HG03060 (cell line): ENCODE measurements around the gene LONP1.
"Not testable (repeated sequence)": the region's sequence is repeated elsewhere in the genome, so short reads cannot be mapped to it uniquely, and the experiment has no call there.

ENCODE experiments used
- ATAC-seq: cut with Tn5 transposase; IDR thresholded peaks from one replicate; pipeline ENCODE4 v1.9.1; 2021; ENCODE audit warnings: low read depth, moderate number of reproducible peaks; ENCODE audit not compliant: unreplicated experiment

LONP1 gene

DNA sequence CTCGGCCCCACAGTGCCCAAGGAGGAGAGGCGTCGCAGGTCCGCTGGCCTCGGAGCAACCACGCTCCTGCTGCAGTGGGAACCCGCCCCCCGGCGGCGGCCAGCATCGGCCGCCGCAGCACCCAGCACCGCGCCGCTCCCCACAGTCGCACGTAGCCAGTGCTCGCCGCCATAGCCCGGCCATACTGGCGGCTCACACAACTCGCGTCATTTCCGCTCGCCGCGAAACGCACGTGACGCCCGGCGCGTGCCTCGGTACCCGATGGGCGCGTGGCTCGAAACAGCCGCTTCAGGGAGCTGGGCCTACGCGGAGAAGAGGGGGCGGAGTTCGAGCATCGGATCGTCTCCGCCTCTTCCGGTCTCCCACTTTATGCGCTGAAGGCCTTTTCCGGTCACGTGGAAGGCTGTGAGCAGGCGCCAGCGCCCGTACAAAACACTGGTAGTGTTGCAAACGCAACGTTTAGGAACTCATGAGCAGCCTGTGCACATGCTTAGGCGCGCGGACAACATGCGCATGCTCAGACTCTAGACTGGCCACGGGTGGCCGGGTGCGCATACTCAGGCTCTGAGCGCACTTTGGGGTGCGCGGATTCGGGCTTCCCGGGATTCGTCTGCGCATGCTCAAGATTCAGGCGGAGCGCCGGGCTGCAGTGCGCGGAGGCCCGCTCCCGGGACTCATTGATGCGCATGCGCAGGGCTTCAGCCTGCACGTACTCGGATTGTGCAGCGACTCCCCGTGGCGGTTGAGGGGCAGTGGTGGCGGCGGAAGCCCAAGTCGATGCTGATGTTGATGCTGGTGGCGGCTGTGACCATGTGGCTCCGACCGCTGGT lies at the start of gene LONP1, which contains the start of gene CATSPERD:
TSS of gene LONP1 (minus strand) at position 186 of the 830 bp plus-strand sequence. CDS start at position 172, 14 bp downstream.
TSS of gene CATSPERD (plus strand) at position 677 of the 830 bp plus-strand sequence. CDS start at position 778, 101 bp downstream.
- ATAC-seq = peak; percentile 75

GRCh38 chr19:5767949-5768348 lies 48.0 kb upstream of the LONP1 start:
- no peak for ATAC-seq

- ATAC-seq = no peak
Observed at GRCh38 chr19:5765220-5765619, 45.3 kb upstream of the LONP1 start.

DNA sequence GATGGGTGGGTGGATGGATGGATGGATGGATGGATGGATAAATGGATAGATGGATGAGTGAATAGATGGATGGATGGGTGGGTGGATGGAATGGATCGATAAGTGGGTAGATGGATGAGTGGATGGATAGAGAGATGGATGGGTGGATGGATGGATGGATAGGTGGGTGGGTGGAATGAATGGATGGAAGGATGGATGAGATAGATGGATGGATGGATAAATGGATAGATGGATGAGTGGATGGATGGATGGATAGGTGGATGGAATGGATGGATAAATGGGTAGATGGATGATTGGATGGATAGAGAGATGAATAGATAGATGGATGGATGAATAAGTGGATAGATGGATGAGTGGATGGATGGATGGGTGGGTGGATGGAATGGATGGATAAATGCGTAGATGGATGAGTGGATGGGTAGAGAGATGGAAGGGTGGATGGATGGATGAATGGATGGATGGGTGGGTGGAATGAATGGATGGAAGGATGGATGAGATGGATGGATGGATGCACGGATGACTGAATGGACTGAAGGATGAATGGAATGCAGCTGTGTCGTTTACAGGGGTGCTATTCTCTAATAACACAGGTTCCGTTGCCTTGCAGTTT lies 42.8 kb upstream of the LONP1 start:
- no peak for ATAC-seq

GRCh38 chr19:5753743-5754142 lies 33.8 kb upstream of the LONP1 start:
- no peak for ATAC-seq

DNA sequence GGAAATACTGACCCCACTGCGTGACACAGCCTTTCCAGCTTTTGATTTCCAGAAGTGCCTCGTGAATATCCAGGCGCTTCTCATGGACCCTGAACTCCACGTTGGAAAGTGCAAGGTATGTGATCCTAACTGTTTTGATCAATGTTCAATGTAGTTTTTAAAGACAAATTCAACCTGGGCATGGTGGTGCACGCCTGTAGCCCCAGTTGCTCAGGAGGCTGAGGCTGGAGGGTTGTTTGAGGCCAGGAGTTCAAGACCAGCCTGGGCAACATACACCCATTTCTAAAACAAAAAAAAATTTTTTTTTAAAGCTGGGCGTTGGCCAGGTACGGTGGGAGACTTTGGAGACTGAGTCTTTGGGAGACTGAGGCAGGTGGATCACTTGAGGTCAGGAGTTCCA lies 31.8 kb upstream of the LONP1 start:
- no peak for ATAC-seq

- ATAC-seq = no peak
Observed at GRCh38 chr19:5749505-5749904, 29.6 kb upstream of the LONP1 start.

GRCh38 chr19:5748920-5749319 lies 29.0 kb upstream of the LONP1 start:
- ATAC-seq = not testable (repeated sequence)

GRCh38 chr19:5744999-5745398 lies 25.1 kb upstream of the LONP1 start:
- ATAC-seq = not testable (repeated sequence)

DNA sequence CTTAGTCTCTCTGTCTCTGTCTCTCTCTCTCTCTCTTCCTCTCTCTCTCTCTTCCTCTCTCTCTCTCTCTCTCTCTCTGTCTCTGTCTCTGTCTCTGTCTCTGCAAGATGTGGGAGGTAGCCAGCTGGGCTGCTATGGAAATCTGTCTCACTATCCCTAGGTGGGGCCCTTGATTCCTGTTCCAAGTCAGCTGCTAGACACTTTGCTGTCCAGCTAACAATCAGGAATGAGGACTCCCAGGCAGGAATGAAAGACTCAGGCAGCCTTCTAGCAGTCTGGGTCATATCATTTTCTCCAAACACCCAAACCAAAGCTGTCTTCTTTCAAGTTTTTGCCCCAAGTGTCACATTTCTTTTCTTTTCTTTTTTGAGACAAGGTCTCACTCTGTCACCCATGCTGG lies 23.7 kb upstream of the LONP1 start:
- ATAC-seq = no peak

DNA sequence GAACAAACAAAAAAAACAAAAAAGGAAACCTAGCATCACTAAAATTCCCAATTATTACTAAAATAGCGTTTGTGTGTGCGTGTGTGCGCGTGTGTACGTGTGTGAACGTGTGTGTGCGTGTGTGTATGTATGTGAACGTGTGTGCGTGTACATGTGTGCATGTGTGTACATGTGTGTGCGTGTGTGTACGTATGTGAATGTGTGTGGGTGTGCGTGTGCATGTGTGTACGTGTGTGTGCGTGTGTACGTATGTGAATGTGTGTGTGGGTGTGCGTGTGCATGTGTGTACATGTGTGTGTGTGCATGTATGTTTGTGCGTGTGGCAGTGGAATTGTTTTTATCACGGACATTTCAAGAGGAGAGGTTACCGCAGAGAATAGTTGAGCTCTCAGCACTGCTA lies 22.1 kb upstream of the LONP1 start:
- ATAC-seq = no peak

GRCh38 chr19:5738423-5738822 lies 18.5 kb upstream of the LONP1 start:
- no peak for ATAC-seq

DNA sequence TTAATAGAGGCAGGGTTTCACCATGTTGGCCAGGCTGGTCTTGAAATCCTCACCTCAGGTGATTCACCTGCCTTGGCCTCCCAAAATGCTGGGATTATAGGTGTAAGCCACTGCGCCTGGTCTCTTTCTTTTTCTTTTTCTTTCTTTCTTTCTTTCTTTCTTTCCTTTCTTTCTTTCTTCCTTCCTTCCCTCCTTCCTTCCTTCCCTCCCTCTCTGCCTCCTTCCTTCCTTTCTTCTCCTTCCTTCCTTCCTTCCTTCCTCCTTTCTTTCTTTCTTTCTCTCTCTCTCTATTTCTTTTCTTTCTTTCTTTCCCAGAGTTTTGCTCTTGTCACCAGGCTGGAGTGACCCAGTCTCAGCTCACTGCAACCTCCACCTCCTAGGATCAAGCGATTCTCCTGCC lies 13.2 kb upstream of the LONP1 start:
- ATAC-seq = not testable (repeated sequence)

- no peak for ATAC-seq
Observed at GRCh38 chr19:5727453-5728050, 7.6 kb upstream of the LONP1 start.

DNA sequence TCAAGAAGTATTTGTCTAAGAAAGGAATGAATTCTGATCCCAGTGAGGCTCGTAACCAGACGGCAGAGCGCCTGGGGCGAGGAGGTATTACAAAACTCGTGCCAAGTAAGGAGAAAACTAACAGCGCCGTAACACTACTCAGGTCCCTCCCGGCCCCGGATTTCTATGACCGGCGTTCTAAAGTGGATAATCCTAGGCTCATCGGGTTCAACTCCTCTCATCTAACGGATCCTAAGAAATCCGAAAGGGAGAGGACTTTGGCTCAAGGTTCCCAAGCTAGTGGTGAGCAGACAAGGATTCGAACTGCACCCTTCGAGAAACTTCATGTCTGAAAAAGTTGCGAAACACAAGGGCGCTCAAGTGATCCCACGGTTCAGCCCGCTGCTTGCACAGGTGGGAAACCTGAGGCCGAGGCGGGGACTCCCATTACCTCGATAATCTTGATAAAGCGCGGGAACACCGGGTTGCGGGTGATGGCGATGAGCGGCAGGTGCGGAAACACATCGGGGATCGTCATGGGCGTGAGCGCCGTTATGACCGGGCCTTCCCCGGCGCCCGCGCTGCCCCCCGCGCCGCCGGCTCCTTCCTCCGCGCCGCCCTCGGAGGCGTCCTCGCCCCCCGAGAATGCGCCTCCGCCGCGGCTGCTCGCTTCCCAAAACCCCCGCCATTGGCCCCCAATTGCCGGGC lies 529 bp downstream of the LONP1 start:
- ATAC-seq = no peak

DNA sequence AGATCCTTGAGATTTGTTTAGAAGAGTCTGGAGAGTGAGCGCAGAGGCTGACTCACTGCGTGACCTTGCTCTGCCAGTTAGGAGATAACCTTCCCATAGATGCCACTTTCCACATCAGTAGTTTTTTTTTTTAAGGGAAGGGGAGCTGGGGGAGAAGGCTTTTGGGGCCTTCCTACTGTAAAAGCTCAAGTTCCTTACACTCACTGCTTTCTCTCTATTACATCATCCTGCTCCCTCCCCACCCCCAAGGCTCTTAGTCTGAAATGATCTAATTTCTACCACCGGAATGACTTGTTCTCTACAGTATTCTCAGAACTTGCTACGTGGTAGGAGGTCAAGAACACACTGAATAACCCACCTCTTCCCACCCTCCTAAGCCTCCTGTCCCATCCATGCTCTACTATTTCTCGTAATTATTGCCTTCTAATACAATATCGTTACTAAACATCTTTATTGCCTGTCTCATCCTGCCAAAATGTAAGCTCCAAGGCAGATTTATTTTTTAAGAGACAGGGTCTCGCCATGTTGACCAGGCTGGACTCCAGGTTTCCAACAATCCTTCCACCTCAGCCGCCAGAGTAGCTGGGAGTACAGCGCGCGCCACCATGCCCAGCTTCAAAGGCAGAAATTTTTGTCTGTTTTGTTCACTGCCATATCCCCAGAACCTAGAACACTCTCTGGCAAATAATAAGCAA lies 1.2 kb downstream of the LONP1 start:
- no peak for ATAC-seq

DNA sequence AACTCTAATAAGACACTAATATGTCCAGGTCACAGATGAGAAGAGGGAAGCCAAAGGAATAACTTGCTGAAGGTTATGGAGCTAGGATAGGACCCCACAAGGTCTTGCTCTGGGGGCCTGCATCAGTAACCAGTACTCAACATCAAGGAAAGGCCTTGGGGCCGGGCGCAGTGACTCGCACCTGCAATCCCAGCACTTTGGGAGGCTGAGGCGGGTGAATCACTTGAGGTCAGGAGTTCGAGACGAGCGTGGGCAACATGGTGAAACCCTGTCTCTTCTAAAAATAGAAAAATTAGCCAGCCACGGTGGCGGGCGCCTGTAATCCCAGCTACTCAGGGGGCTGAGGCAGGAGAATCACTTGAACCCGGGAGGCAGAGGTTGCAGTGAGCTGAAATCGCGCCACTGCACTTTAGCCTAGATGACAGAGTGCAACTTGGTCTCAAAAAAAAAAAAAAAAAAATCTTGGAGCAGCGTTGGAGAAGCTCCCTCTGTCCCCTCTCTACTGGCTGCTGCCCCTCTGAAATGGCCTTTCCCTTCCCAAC lies 1.8 kb downstream of the LONP1 start:
- no peak for ATAC-seq

DNA sequence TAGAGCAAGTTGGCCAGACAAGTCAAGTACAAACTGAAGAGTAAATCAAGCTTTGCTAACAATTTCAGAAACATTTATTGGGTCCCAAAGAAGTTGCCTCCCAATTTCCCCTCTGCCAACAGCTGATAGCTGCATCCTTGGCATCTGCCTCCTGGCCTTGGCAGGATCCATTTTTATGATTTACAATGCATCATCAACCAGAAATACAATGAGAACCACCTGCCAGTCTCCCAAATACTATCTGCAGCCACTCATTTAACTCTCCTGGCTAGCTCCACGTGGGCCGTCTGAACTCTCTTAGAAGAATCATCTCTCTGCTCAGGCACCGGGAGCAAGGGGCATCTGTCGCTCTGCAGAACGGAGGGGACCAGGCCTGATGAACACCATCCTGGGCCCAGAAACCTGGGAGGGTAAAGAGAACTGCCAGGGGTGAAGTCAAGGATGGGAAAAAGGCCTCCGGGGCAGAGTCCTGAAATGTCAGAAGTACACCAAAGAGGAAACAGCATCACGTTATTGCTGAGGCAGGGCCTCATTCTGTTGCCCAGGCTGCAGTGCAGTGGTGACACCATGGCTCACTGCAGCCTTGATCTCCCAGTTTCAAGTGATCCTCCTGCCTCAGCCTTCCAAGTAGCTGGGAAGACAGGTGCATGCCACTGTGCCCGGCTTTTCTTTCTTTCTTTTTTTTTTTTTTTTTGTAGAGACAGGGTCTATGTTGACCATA lies 2.6 kb downstream of the LONP1 start:
- no peak for ATAC-seq

DNA sequence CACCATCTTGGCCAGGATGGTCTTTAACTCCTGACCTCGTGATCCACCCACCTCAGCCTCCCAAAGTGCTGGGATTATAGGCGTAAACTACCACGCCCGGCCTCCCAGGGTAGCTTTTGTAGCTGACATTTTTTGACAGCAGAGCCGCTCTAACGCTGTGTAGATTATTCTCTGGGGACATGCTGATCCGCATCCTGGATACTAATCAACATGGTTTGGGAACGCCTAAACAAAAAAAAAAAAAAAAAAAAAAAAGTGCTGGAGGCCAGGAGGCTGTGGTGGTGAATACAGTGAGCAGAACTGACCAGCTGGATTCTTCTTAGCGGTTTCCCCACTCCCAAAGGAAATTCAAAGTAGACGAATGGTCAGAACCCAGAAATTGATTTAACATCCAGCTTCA lies 5.1 kb downstream of the LONP1 start:
- ATAC-seq = no peak
